HFFc6 (cell line): ENCODE data around the gene SUFU. TPM values are rescaled to one million over a fixed set of nuclear protein-coding genes. Genes with fewer than 3 reads are reported as not detected.

ENCODE experiments used
- DNase-seq: peaks from one replicate; pipeline ENCODE4 v3.0.0-alpha.2; 2018
- H3K27ac Mint-ChIP-seq: 2 replicates; pipeline ENCODE4 v1.8.0; 2020; ENCODE audit warnings: mild to moderate bottlenecking, mixed read lengths
- H3K27me3 Mint-ChIP-seq: 2 replicates; pipeline ENCODE4 v1.8.0; 2021; ENCODE audit warnings: mild to moderate bottlenecking, moderate library complexity, mixed read lengths; ENCODE audit not compliant: insufficient read depth
- H3K36me3 Mint-ChIP-seq: 2 replicates; pipeline ENCODE4 v1.8.0; 2021; ENCODE audit warnings: low read depth, mixed read lengths
- H3K4me1 Mint-ChIP-seq: 2 replicates; pipeline ENCODE4 v1.8.0; 2020; ENCODE audit warnings: low read depth, mixed read lengths
- H3K4me3 Mint-ChIP-seq: 2 replicates; pipeline ENCODE4 v1.8.0; 2020; ENCODE audit warnings: mild to moderate bottlenecking, moderate library complexity, mixed read lengths
- H3K9me3 Mint-ChIP-seq: 2 replicates; pipeline ENCODE4 v1.8.0; 2020; ENCODE audit warnings: mild to moderate bottlenecking, mixed read lengths
- total RNA-seq, 6 experiments: library from RNA; stranded (reverse); fragmentation: NEBNext Ultra II Directional; extraction: Animal tissue kit (Norgen Biotek cat#: 25700); gene quantifications; 2 replicates in 1 of 6; 3 replicates in 5 of 6; pipeline ENCODE4 v1.2.3, GENCODE V29; 2021
- TF ChIP-seq, protein P1 (sequence below): fragments of 200-600 bp; sonication (generic); IDR thresholded peaks from 2 replicates; pipeline ENCODE4 v1.5.0; 2021; ENCODE audit warnings: antibody characterized with exemption, mild to moderate bottlenecking

Gene SUFU
- total RNA-seq, 6 experiments from 2014 or later, result 12.8 to 16.8 (median 15.2) TPM

- H3K4me3 Mint-ChIP-seq, result no peak overlapping the region
- H3K27me3 Mint-ChIP-seq, result no peaks in the 10 kb centered on the region
- peaks cover 28% of the 10 kb centered on the region for H3K36me3 Mint-ChIP-seq
- TF ChIP-seq, protein P1, sequence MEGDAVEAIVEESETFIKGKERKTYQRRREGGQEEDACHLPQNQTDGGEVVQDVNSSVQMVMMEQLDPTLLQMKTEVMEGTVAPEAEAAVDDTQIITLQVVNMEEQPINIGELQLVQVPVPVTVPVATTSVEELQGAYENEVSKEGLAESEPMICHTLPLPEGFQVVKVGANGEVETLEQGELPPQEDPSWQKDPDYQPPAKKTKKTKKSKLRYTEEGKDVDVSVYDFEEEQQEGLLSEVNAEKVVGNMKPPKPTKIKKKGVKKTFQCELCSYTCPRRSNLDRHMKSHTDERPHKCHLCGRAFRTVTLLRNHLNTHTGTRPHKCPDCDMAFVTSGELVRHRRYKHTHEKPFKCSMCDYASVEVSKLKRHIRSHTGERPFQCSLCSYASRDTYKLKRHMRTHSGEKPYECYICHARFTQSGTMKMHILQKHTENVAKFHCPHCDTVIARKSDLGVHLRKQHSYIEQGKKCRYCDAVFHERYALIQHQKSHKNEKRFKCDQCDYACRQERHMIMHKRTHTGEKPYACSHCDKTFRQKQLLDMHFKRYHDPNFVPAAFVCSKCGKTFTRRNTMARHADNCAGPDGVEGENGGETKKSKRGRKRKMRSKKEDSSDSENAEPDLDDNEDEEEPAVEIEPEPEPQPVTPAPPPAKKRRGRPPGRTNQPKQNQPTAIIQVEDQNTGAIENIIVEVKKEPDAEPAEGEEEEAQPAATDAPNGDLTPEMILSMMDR, result no peak
- H3K4me1 Mint-ChIP-seq, result peaks cover 9% of the 10 kb centered on the region
- no peak overlapping the region for H3K27ac Mint-ChIP-seq
- DNase-seq, result no peak
- no peaks in the 10 kb centered on the region for H3K9me3 Mint-ChIP-seq
Measured at GRCh38 chr10:102656791-102657371, 153.1 kb downstream of the SUFU start.

DNA sequence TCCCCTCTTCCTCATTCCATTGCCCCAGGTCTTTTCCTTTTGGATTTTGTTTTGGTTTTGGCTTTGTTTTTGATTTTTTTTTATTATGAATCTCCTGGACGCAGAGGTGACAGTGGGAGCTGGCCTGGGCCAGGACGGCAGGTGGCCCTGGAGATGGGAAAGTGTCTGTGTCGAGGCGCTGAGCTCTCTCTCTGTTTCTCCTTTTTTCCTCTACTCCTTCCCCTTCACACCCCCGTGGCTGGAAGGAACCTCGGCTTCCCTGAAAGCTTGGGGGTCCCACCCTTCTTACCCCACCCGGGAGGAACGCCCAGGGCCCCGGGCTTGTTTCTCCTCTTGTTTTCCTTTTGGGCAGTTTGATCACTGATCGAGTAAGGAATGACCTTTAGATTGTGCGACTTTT, 153.7 kb downstream of the SUFU start:
- TF ChIP-seq, protein P1, result no peak
- H3K4me1 Mint-ChIP-seq, result peaks cover 9% of the 10 kb centered on the region
- H3K4me3 Mint-ChIP-seq, result no peak overlapping the region
- peaks cover under 1% of the 10 kb centered on the region; the same call in 1 of the 2 replicates for H3K27me3 Mint-ChIP-seq
- H3K27ac Mint-ChIP-seq, result peak overlapping the region; percentile 16
- H3K36me3 Mint-ChIP-seq, result peaks cover 24% of the 10 kb centered on the region
- no peaks in the 10 kb centered on the region for H3K9me3 Mint-ChIP-seq
- DNase-seq, result no peak

DNA sequence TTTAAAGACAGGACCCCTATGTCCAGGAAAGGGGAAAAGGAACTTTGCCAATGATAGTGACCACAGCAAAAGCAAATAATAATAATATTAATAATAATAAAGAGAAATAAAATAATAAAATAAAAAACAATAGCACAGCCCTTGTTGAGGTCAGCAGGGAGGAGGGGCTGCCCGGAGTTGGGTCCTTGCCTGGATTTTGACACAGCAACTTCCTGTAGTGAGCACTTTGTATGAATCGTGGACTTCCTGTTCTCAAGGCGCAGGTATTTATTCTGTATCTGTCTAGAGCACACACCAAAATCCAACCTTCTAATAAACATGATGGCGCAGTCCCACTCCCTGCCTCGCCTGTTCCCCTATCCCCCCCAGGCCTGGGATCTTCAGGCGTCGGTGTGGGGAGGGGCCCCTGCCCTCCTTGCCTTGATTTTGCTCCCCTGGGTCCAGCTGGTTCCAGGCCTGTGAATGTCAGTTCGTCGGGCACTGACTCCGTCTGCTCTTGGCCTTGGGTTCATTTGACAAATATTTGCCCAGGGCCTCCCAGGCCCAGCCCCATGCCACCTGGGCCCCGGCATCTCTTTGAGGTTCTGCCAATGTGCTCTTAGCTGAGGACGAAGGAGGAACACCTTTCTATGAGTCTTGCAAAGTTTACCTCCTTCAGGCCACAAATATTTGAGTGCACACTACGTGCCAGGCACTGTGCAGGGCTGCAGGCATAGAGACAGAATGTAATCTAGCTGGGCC, 154.4 kb downstream of the SUFU start:
- no peaks in the 10 kb centered on the region for H3K9me3 Mint-ChIP-seq
- no peak overlapping the region for H3K4me3 Mint-ChIP-seq
- H3K27me3 Mint-ChIP-seq, result peaks cover 2% of the 10 kb centered on the region; the same call in 1 of the 2 replicates
- H3K36me3 Mint-ChIP-seq, result peaks cover 17% of the 10 kb centered on the region
- H3K4me1 Mint-ChIP-seq, result peaks cover 7% of the 10 kb centered on the region
- DNase-seq, result no peak
- TF ChIP-seq, protein P1, result no peak
- peak overlapping the region; percentile 16 for H3K27ac Mint-ChIP-seq

DNA sequence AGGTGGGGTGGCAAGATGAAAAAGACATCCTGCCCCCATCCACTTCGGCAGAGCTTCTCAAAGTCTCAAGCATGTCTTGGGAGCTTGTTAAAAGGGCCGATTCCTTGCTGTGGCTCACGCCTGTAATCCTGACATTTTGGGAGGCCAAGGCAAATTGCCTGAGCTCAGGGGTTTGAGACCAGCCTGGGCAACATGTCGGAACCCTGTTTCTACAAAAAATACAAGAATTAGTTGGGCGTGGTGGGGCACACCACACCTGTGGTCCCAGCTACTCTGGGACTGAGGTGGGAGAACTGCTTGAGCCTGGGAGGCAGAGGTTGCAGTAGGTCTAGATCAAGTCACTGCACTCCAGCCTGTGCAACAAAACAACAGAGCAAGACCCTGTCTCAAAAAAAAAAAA, 155.0 kb downstream of the SUFU start:
- peaks cover 2% of the 10 kb centered on the region; the same call in 1 of the 2 replicates for H3K27me3 Mint-ChIP-seq
- H3K27ac Mint-ChIP-seq, result no peak overlapping the region
- peaks cover under 1% of the 10 kb centered on the region; the same call in 1 of the 2 replicates for H3K4me1 Mint-ChIP-seq

DNA sequence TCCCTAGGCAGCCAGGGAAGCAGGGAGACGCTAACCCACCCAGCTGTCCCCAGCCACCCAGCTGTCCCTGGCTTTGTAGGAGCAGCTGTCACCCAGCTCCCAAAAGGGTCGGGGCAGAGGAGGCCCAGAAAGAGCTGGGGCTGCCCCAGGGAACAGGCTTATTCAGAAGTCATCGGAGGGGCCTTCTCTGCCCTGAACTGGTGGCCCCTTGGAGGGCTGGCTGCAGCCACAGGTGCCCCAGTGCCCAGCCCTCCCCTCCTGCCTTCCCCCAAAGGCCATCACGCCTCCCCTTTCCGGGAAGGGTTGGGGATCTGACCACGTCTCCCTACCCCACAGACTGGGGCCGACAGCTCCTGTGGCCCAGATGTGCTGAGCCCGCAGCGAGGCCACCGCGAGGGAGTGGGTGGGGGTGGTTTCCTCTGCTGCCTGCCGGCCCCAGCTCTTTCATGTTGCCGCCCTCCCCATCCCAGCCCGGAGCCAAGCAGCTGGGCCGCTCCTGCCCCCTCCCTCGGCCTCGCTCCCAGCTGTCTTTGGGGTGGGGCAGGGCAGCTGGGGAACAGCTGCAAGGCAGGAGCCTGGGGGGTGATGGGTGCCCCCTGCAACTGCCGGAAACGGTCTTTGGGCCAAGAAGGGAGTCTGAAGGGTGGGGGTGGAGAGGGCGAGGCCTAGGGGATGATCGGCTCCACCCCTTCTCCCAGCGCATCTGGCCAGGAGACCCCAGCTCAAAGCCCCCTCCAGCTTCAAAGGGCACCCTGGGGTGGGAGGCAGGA, 157.3 kb downstream of the SUFU start:
- Mint-ChIP-seq H3K27ac (peak overlapping the region; percentile 31), H3K4me3 (no peak overlapping the region), H3K27me3 (peaks cover 2% of the 10 kb centered on the region), H3K9me3 (no peaks in the 10 kb centered on the region), H3K4me1 (no peaks in the 10 kb centered on the region; the same call in 1 of the 2 replicates), H3K36me3 (peaks cover 8% of the 10 kb centered on the region; the same call in 1 of the 2 replicates)
- no peak for DNase-seq
- TF ChIP-seq, protein P1, result no peak

More for the DNA sequence above, 155.0 kb downstream of the SUFU start:
- TF ChIP-seq, protein P1, result no peak
- Mint-ChIP-seq H3K4me3 (no peak overlapping the region), H3K36me3 (peaks cover 10% of the 10 kb centered on the region; the same call in 1 of the 2 replicates), H3K9me3 (no peaks in the 10 kb centered on the region)
- no peak for DNase-seq
